IPS-11a (cell line): ENCODE data around the gene ASIC2.

ENCODE experiments used
- H3K4me3 ChIP-seq: one replicate; pipeline ENCODE4 v1.5.1; 2013; ENCODE audit warnings: low read depth, low read length, control low read depth

The ASIC2 gene

DNA sequence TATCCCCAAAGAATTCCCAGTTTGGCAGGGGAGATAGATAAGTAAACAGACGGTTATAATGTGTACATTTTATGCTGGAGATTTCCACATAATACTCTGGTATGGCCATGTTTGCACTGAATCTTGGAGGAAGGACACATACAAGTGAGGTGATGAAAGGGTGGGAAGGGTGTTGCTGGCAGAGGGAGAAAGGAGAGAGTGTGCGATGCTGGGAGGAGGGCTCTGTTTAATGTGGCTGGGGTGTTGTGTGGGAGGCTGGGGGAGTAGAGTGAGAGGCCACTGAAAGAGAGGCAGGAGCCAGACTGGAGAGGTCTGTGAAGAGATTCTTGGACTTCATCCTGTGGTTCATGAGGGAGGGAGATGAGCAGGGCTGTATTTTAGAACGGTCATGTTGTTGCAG lies 213.9 kb downstream of the ASIC2 start:
- H3K4me3 ChIP-seq = no peak overlapping the region

DNA sequence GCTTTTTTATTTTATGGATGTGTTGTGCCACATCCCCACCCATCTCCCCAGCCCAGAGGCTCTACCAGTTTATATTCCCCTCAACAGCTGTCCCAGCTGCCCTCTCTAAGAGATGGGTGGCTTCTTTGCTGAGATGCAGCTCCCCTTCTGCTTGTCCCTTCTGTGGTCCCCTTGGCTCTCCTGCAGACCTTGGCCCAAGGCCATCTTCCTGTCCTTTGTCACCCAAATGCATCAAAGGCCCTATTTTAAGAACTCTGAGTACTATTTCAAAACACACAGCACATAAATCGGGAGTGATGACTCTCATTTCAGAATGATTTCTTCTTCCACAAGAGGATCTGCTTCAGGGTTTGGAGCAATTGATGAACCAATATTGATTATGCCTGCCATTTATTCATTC lies 216.1 kb downstream of the ASIC2 start:
- no peak overlapping the region for H3K4me3 ChIP-seq

DNA sequence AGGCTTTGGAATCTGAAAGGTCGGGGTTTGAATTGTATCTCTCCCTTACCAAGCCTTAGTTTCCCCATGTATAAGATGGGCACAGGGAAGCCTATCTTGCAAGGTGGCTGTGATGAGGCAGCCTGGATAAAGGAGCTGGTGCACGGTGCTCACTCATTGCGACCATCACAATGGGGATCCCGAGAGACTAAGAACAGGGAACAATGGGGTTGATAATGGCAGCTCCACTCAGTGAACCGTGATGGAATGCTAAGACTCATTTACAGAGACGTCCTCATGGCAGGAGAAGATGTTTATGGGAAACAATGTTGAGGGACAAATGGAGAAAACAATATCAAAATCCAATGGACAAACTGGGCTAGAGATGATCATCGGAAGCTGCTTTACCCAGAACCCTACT lies 219.7 kb downstream of the ASIC2 start:
- H3K4me3 ChIP-seq = no peak overlapping the region

DNA sequence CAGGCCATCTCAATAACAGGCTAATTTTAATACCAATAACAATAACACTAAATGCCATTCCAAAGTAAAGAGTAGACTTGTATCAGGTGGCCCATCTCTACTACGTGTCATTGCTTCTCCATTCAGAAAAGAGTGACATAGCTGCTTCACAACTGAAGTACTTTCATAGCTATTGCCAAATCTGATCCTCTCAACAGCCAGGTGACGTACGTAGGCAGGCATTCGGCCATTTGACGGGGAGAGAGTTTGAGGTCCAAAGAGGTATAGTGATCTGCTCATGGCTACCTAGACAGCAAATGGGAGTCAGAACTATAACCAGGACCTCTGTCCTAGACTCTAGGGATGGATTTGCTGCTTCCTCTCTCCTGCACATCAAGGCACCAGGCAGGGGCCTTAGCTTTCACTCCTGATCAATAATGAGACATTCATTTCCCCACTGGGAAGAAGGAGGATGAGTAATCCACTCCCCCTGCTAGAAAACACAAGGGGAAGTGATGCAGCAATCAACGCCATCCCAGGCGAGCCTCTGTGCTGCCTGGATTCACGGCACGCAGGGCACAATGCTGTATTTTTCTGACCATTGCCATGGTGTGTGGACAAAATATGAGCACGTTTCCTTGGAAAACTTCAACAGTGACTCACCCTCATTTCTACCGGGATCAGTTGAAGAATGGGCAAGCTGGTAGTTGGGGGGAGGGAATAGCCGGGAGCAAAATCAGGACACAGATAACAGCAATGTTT lies 220.5 kb downstream of the ASIC2 start:
- H3K4me3 ChIP-seq = no peak overlapping the region

DNA sequence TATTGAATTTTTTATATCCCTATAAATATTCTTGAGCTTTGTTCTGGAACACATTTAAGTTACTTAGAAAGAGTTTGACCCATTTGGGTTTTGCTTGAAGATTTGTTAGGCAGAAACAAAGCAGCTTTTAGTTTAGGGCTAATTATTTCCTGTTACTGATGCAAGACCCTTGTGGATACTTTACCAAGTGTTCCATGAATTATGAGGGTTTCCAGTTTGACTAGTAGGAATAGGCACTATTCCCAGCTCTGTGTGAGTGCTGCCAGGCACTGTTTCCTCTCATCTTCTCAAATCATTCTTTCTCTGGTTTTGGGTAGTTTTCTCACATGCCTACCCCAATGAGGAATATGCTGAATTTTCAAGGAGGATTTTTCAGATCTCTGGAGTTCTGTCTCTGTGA lies 221.4 kb downstream of the ASIC2 start:
- H3K4me3 ChIP-seq = no peak overlapping the region

DNA sequence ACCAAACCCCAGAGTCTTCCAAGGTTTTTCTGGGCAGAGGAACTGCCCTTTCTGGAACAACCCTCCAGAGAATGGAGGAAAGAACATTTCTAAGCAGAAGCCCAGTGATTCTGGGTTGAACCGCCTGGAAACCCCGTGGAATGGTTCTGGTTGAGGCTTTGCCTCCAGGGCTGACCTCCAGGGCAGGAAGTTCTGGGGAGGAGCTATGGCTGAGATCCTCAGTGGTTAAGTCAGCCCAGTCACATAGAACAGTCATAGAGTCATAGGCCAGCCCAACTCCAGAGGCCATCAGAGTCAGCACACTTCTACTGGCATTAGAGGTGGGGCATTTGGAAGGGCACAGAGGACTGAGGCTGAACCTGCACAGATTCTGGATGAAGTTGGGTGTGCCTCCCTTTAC lies 235.5 kb downstream of the ASIC2 start:
- H3K4me3 ChIP-seq = no peak overlapping the region

DNA sequence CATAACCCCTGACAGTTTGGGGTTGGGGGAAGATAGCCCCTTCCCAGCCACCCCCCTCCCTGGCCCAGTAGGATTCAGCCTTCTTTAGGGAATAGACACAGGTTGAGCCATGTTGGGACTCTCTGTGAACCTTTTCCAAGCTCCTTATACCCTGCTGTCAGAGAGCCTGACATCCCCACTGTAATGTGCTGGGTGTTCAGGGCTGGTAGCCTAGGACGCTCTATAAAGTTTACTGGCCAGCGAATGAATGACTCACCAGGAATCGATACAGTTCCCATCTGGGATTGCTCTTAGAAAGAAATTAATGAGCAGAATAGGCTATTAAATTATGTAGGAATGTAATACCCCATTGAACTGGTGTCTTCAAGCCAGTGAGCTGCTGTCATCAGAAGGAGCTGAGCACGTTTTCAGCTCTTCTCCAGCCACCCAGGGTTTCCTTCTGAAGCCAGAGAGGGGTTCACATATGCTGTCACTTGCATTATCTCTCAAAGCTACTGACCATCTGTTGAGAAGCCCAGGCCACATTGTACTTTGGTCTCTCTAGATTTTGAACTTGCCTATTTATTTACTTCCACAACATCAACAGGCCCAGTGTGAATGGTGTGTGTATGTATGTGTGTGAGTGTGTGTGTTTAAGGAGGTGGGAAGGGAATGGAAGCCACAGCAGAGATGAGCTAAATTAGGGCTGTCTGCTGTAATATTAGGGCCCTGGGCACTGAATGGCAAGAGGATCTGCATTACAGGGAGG lies 236.5 kb downstream of the ASIC2 start:
- no peak overlapping the region for H3K4me3 ChIP-seq

DNA sequence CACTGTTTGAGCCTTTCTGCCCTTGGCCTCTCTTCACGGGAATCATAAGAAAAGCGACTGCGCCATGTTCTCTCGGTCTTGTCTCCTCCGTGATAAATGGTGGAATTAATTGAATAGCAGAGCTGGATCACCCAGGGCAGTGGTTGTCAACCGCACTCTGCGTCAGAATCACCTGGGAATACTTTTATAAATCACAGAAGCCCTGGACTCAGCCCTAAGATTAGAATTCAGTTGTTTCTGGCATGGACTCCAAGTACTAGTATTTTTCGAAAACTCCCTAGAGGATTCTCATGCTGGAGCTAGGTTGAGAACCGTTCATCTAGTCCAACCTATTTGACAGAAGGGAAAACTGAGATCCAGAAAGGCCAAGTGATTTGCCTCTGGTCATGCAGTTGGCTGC lies 237.3 kb downstream of the ASIC2 start:
- H3K4me3 ChIP-seq = no peak overlapping the region

DNA sequence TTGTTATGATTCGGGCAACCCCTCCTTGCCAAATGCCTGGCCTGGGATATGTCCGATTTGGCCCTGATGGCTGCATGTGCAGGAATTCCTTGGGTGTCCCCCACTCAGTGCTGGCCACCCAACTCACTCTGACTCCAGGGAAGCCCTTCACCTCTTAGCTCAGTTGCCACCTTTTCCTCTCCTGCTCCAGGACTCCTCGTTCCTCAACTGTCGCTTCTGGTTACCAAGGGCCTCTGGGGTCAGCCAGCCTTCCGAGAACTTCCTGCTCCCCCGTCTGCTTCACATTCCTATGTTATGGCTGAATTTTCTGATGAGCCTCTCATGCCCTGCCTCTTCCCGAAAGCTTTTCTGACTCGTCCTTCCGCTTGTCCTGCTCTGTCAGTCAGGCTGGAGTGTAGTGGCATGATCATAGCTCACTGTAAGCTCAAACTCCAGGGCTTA lies 237.9 kb downstream of the ASIC2 start:
- no peak overlapping the region for H3K4me3 ChIP-seq

DNA sequence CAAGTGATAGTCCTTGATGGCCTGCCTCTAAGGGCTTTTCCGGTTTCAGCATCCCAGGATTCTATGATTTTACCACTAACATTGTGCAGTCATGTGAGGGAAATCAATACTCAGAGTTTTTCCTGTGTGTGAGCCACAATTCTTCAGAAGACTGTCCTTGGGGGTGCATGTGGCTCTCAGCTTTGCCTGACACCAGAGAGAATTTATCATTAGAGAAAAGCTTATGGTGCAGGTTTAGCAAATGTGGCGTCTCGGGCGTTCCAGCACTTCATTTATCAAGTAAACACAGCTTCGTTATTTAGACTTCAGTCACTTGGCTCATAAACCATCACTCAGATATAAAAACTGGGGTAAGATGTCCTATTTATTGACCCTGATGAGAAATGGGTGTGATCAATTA lies 238.7 kb downstream of the ASIC2 start:
- H3K4me3 ChIP-seq = no peak overlapping the region

DNA sequence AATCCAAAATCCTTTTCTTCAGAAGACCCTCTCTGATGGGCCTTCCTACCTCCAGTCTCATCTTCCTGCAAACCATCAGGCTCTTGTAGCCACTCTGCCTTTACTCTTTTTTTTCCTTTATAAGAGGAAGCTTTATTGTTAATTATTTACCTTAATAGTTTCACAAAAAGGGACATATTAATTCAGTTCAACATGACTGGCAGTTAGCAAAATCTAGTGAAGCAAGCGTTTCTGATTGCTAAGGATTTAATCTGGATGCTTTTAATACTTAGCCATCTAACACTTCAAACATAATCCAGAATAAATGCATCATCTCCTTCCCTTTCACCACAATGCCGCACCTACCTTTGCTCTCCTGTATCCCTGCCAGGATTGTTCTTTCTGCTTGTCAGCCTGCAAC lies 239.4 kb downstream of the ASIC2 start:
- no peak overlapping the region for H3K4me3 ChIP-seq

DNA sequence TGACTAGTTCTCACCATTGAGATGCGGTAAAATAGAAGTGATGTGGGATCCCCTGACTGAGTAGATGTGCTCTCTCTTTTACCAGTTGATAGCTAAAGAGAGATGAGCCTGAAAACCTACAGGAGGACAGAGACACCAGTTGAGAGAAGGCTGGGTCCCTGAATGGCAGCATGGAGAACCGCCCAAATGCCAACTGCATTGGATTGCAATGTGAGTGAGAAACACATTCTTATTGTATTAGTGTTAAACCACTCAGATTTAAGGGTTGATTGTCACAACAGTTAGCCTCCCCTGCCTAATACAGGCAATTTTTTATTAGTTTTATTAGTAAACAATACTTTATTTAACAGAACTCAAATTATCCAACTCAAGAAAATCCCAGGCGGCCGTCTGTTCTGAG lies 240.2 kb downstream of the ASIC2 start:
- no peak overlapping the region for H3K4me3 ChIP-seq

DNA sequence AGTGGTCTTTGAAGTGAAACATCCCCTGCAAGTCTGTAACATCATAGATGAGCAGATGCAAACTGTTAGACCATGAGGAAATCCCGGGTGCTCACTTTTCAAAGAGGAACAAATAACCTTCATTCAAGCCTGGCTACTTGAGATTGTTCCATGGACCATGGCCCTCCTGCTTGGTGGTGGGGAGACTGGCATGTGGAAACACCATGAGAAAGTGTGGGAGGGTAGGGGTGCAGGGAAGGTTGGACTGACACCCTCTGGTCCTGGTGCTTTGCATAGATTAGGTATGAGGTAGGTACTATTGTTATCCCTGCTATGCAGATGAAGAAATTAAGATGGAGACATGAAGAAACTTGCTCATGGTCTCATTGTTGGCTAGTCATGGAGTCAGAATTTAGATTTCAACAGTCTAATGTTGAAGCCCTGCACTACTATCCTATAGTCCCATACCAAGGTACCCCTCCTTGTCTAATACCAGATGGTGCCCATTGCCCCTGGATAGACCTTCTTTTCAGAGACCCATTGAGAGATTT lies 242.4 kb downstream of the ASIC2 start:
- H3K4me3 ChIP-seq = no peak overlapping the region

DNA sequence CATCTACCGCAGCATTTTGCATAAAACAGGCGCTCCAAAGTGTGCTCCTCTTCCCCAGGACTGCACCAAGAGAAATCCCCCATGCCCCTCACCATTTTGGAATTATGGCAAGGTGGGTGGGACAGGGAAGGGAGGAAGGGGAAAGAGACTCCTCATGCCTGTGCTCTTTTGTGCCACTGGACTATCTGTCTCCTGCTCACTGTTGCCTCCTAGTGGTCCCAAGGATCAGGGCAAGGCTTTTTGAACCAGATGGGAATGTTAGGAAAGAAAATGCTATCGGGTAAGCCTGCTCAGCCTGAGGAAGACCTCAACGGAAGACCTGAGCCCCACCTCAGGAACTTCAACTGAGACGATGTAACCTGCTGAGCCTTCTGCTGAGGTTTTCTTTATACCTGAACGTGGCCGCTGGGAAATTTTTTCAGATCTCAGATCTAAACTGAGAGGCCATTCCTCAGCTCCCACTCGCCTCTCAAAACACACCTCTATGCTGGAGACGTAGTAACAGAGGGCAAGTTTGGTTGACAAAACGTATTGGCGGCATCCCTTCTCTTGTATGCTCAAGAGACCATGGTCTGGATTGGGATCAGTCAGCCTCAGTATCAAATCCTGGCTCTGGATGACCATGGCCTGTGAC lies 243.2 kb downstream of the ASIC2 start:
- H3K4me3 ChIP-seq = no peak overlapping the region

DNA sequence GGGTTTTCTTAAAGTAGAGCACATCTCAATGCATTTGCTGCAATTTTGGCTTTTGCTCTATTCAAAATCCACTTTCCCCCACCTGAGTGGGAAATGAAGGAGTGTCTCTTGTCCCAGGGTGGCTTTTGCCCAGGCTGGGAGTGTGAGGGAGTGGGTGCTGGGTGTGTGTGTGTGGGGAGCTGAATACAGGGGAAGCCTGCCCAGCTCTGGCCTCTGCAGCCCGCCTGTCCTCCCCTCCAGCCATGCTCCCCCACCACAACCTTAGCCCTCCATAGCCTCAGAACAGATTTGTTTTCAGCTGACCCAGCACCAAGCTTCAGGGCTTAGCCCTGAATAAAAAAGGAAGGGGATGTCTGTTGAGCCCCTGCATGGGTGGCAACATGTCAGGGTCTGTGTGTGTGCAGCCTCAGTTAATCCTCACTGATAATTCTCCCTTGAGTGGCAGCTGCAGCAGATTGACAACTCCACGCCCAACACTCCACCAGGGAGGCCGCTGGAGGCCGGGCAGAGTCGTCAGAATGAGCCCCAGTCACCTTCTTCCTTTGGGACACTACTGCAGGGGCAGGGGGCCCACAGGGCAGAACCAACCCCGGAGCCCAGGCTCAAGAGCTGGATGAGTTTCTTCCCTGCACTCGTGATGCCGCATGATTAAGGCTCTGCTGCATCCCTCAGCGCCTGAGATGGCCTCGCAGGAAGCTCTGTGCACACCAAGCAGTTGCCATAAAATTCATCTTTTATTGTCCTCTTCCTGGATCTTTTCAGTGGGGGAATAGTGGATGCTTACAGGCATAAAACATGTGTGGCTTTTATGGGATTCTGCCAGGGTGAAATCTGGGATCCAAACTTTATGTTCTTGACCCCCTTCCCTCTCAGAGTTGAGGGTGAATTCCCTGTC lies 246.5 kb downstream of the ASIC2 start:
- H3K4me3 ChIP-seq = no peak overlapping the region

DNA sequence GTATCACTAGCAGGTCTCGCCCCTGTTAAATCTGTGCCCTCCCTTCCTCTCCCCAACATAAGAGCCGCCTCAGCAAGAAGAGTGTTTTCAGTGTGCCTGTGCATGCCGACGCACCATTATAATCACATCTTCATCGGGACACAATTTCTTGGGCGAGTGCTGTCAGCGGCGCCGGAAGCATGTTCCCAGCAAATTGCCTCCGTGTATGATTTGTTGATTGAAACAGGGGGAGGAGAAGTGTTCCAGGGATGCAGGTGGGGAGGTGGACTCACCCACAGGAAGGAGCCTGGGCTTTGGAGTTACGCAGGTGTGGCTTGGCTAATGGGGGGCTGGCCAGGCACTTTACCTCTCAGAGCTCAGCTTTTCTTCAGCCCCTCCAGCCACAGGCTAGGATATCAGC lies 247.9 kb downstream of the ASIC2 start:
- no peak overlapping the region for H3K4me3 ChIP-seq

DNA sequence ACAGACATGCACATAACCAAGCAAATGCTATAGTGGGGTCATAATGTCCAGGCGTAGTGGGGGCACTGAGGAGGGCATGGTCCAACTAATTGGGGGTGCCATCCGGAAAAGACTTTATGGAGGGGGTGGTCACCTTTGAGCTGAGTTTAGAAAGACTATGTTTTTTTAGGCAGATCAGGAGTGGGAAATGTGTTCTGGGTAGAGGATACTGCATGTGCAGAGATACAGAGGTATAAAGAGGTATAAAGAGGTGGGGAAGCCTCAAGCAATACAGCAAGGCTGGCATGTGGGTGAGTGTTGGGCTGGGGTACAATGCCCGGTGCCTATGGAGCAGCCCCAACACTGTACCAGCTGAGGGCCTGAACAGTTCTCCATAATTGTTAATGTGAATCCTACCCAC lies 248.3 kb downstream of the ASIC2 start:
- H3K4me3 ChIP-seq = no peak overlapping the region

DNA sequence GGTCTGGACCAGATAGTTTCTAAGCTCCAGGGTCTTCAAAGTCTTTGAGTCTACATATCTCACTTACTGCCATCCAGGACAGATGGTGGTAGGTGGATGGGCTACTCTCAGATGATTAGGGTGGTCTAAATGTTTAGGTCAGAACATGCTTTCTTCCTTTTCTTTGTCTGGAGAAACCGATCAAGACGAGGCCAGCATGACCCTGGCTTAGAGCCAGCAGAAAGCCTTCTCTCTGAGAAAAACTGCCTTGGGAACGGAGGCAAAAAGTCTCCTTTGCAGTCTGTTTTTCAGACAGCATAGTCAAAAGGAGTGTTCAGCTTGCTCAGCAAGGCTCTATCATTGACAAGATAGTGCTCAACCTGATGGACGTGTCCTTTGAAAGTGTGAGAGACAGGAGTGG lies 252.6 kb downstream of the ASIC2 start:
- H3K4me3 ChIP-seq = no peak overlapping the region

DNA sequence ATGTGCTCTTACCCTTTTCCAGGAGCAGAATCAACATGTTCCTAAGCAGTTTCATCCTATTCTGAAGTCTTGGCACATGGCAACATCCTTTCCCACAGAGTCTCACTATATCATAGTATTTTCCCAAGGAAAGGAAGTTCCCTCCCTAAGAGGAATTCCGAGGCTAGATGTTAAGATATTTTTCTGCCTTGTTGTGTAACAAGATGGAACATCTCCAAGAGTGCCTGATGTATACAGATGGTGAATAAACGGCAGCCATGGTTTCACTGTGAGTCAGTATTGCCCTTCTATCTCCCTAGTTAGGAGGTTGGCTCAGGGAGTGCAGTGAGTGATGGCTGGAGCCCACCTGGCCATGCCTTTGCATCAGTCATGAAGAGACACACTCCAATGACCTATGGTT lies 253.2 kb downstream of the ASIC2 start:
- no peak overlapping the region for H3K4me3 ChIP-seq

DNA sequence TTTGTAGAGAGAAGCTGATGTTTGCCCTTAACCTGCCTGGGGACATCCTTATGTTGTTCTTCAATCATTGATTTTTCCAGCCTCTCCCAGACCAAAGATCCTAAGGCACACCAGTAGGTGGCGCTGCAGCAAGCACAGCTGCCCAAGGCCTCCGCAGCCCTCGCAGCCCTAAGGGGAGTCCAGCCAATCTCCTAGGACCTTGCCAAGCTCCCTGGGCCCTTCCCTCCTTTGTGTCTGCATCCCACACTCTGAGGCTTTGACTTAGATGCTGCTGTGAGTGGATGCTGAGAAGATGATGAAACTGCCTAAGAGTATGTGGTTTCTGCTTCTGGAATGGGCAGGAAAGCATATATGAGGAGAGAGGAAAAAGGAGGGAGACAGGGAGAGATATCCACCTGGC lies 254.4 kb downstream of the ASIC2 start:
- H3K4me3 ChIP-seq = no peak overlapping the region

DNA sequence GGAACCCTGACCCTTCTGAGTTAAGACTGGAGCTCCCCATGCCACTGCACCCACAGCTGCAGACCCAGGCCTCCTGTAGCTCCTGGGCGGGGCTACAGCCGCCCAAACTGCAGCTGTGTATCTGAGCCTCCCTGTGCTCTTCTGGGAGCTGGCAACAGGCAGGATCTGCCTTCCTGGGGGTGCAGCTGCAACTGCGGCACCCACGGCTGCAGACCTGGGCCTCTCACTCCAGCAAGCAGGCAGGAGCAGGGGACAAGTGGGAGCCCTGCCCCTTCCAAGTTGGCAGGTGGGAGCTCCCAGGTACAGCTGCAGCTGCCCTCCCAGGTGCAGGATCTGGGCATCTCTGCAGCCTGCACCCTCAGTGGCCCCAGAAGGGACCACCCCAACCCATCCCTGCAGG lies 259.9 kb downstream of the ASIC2 start:
- H3K4me3 ChIP-seq = no peak overlapping the region
